NCI-H446 treated with DMSO at 0.1 percent for 48 hours (cell line): ENCODE results near the gene LINGO4.
"Not testable (repeated sequence)": the region's sequence is repeated elsewhere in the genome, so short reads cannot be mapped to it uniquely, and the experiment has no call there.

Source experiments
- DNase-seq: peaks from one replicate; lab custom pipeline; 2025; lab: John Stamatoyannopoulos, UW

The LINGO4 gene

GRCh38 chr1:151782741-151783140 lies 22.5 kb downstream of the LINGO4 start:
- no peak for DNase-seq

GRCh38 chr1:151782026-151782425 lies 23.2 kb downstream of the LINGO4 start:
- DNase-seq: not testable (repeated sequence)

GRCh38 chr1:151780736-151781135 lies 24.5 kb downstream of the LINGO4 start:
- not testable (repeated sequence) for DNase-seq

GRCh38 chr1:151779852-151780251 lies 25.4 kb downstream of the LINGO4 start:
- no peak for DNase-seq

- DNase-seq: no peak
Observed at GRCh38 chr1:151777317-151777716, 27.9 kb downstream of the LINGO4 start.

GRCh38 chr1:151776665-151777062 lies 28.6 kb downstream of the LINGO4 start:
- no peak for DNase-seq

GRCh38 chr1:151775894-151776664 lies 29.1 kb downstream of the LINGO4 start:
- DNase-seq: no peak

- DNase-seq: no peak
Observed at GRCh38 chr1:151774256-151774922, 30.8 kb downstream of the LINGO4 start.

GRCh38 chr1:151773702-151774101 lies 31.5 kb downstream of the LINGO4 start:
- DNase-seq: no peak

GRCh38 chr1:151769270-151769669 lies 35.9 kb downstream of the LINGO4 start:
- DNase-seq: not testable (repeated sequence)

GRCh38 chr1:151768351-151769066 lies 36.7 kb downstream of the LINGO4 start:
- not testable (repeated sequence) for DNase-seq

GRCh38 chr1:151763990-151764389 lies 41.2 kb downstream of the LINGO4 start:
- no peak for DNase-seq

- DNase-seq: peak; percentile 87
Observed at GRCh38 chr1:151762941-151763921, 42.0 kb downstream of the LINGO4 start, which contains the start of gene MRPL9. MRPL9 (minus strand) TSS chr1:151763496; CDS start chr1:151763479, 17 bp downstream.

GRCh38 chr1:151760597-151761385 lies 44.4 kb downstream of the LINGO4 start:
- no peak for DNase-seq

GRCh38 chr1:151759241-151759640 lies 46.0 kb downstream of the LINGO4 start:
- DNase-seq: no peak

GRCh38 chr1:151756291-151756690 lies 48.9 kb downstream of the LINGO4 start:
- DNase-seq: no peak
